HepG2 (cell line): ENCODE results near the gene IFITM5. TPM values are rescaled to one million over a fixed set of nuclear protein-coding genes. Genes with fewer than 3 reads are reported as not detected.
"Not testable (repeated sequence)": the region's sequence is repeated elsewhere in the genome, so short reads cannot be mapped to it uniquely, and the experiment has no call there.

Experiments
- ATAC-seq: fragments of 200-7000 bp; cut with Tn5 transposase; 3 replicates; pipeline ENCODE4 v1.9.1; 2020; ENCODE audit warnings: mild to moderate bottlenecking, moderate library complexity
- BruUV-seq: library from RNA; stranded (reverse); fragments of 400-500 nt; replicated peaks from 2 replicates; lab custom pipeline; 2021; lab: Mats Ljungman, UMichigan
- CTCF ChIA-PET: fragments of 300-600 bp; formaldehyde crosslinking; extraction: SDS; loops from one replicate; lab custom pipeline; 2021; ENCODE audit warnings: low total read pairs, inconsistent platforms, low intra/inter-chr PET ratio; lab: Yijun Ruan, JAX
- POLR2A ChIA-PET: fragments of 350-600 bp; sonication (Branson Sonifier 250); formaldehyde crosslinking; loops from one replicate; lab custom pipeline; 2020; ENCODE audit warnings: antibody characterized with exemption, inconsistent platforms; lab: Yijun Ruan, JAX
- DNase-seq: peaks from one replicate; pipeline ENCODE4 v3.0.0-alpha.2; 2015; ENCODE audit warnings: low spot score
- FAIRE-seq: peaks from 3 replicates; lab custom pipeline; 2011; peaks lifted over from hg19 to GRCh38; lab: Jason Lieb, UNC
- H2AFZ ChIP-seq: one replicate; pipeline ENCODE4 v1.6.1; 2011; ENCODE audit warnings: low read length, inconsistent platforms
- H3K27ac ChIP-seq: fragments of 300-600 bp; 3 replicates; pipeline ENCODE4 v1.8.0; 2011; ENCODE audit warnings: mixed run types, mild to moderate bottlenecking, mixed read lengths, low read length, inconsistent platforms; ENCODE audit not compliant: insufficient read depth; ENCODE audit errors: extremely low read length
- H3K27me3 ChIP-seq, 2 experiments: fragments of 200-600 bp in 1 of 2; 2 replicates in 1 of 2; 3 replicates in 1 of 2; pipeline versions ENCODE4 v1.6.0 to v1.8.0; 2011; ENCODE audit warnings: low read length in 2 of 2, mild to moderate bottlenecking in 2 of 2, moderate library complexity in 2 of 2, inconsistent platforms in 1 of 2; ENCODE audit not compliant: insufficient read depth in 2 of 2, control insufficient read depth in 1 of 2
- H3K36me3 ChIP-seq, 2 experiments: fragments of 200-600 bp in 1 of 2; replicated peaks in 1 of 2; 2 replicates in 1 of 2; 3 replicates in 1 of 2; pipeline versions ENCODE4 v1.5.1 to v1.8.0; 2011; ENCODE audit warnings: low read length in 2 of 2, inconsistent platforms in 1 of 2; ENCODE audit not compliant: insufficient read depth in 2 of 2, control insufficient read depth in 1 of 2
- H3K4me1 ChIP-seq: 2 replicates; pipeline ENCODE4 v1.5.1; 2012; ENCODE audit warnings: low read length, inconsistent platforms; ENCODE audit not compliant: insufficient read depth
- H3K4me2 ChIP-seq: 2 replicates; pipeline ENCODE4 v1.6.0; 2011; ENCODE audit warnings: low read depth, low read length, inconsistent platforms
- H3K4me3 ChIP-seq, 3 experiments: fragments of 200-600 bp in 1 of 3; sonication (generic), shearing (Covaris generic) in 1 of 3; replicated peaks in 1 of 3; 2 replicates each; pipeline ENCODE4 v1.5.1; 2011 to 2016; ENCODE audit warnings: low read length in 3 of 3, inconsistent platforms in 2 of 3, low read depth in 2 of 3, mild to moderate bottlenecking in 2 of 3, control low read depth in 1 of 3, mixed read lengths in 1 of 3; ENCODE audit not compliant: insufficient read depth in 1 of 3
- H3K79me2 ChIP-seq: one replicate; pipeline ENCODE4 v1.6.1; 2011; ENCODE audit warnings: low read length, inconsistent platforms; ENCODE audit not compliant: insufficient read depth
- H3K9ac ChIP-seq: 2 replicates; pipeline ENCODE4 v1.6.0; 2011; ENCODE audit warnings: mild to moderate bottlenecking, low read depth, low read length, inconsistent platforms; ENCODE audit not compliant: insufficient read depth
- H3K9me3 ChIP-seq: 2 replicates; pipeline ENCODE4 v1.5.1; 2012; ENCODE audit warnings: mild to moderate bottlenecking, low read length
- H4K20me1 ChIP-seq: 2 replicates; pipeline ENCODE4 v1.6.0; 2011; ENCODE audit warnings: inconsistent platforms, mild to moderate bottlenecking, low read length, moderate library complexity; ENCODE audit not compliant: insufficient read depth
- HIC2 ChIP-seq: sonication (generic); formaldehyde crosslinking; IDR thresholded peaks from 2 replicates; pipeline ENCODE4 v1.9.0; 2022; ENCODE audit warnings: low read depth, missing genetic modification reagents
- KDM2A ChIP-seq: sonication (generic); formaldehyde crosslinking; IDR thresholded peaks from 2 replicates; pipeline ENCODE4 v1.4.0; 2020; ENCODE audit warnings: low read depth, missing genetic modification reagents, borderline replicate concordance
- MED1 ChIP-seq: sonication (generic); formaldehyde crosslinking; IDR thresholded peaks from 2 replicates; pipeline ENCODE4 v1.4.0; 2020; ENCODE audit warnings: missing genetic modification reagents
- PATZ1 ChIP-seq: sonication (generic); formaldehyde crosslinking; IDR thresholded peaks from 2 replicates; pipeline ENCODE4 v1.4.0; 2020; ENCODE audit warnings: missing genetic modification reagents
- TBX2 ChIP-seq: sonication (generic); formaldehyde crosslinking; IDR thresholded peaks from 2 replicates; pipeline ENCODE4 v1.5.0; 2020; ENCODE audit warnings: missing genetic modification reagents, mild to moderate bottlenecking, borderline replicate concordance
- ZNF296 ChIP-seq: sonication (generic); formaldehyde crosslinking; conservative IDR thresholded peaks from 2 replicates; pipeline ENCODE4 v1.5.0; 2020; ENCODE audit warnings: mild to moderate bottlenecking, missing genetic modification reagents
- ZNF687 ChIP-seq: sonication (generic); formaldehyde crosslinking; IDR thresholded peaks from 2 replicates; pipeline ENCODE4 v1.5.1; 2020; ENCODE audit warnings: mild to moderate bottlenecking, missing genetic modification reagents, moderate library complexity
- ZSCAN21 ChIP-seq: sonication (generic); formaldehyde crosslinking; IDR thresholded peaks from 2 replicates; pipeline ENCODE4 v1.8.0; 2022; ENCODE audit warnings: mild to moderate bottlenecking, missing genetic modification reagents, moderate library complexity, borderline replicate concordance
- ZXDC ChIP-seq: sonication (generic); formaldehyde crosslinking; IDR thresholded peaks from 2 replicates; pipeline ENCODE4 v1.5.0; 2020; ENCODE audit warnings: mild to moderate bottlenecking, missing genetic modification reagents
- WGBS: methylation state at CpG from one replicate; pipeline ENCODE4 v1.1.6; 2017; ENCODE audit warnings: low lambda C conversion rate; 5-methylcytosine and 5-hydroxymethylcytosine counted together
- in situ Hi-C: cut with HindIII; loops from 2 replicates; pipeline ENCODE4 v1.10.0; 2017; ENCODE audit warnings: low pct_unique_long_range_greater_than_20kb; ENCODE audit not compliant: extremely low pct_ligation_motif_present
- intact Hi-C: fragments of 100-400 bp; cut with micrococcal nuclease; formaldehyde crosslinking; loops from one replicate; pipeline ENCODE4 v1.10.0; 2022; ENCODE audit not compliant: unreplicated experiment
- polyA plus RNA-seq, 8 experiments: library from polyadenylated mRNA; depleted of rRNA in 3 of 8; stranded (reverse) in 7 of 8; unstranded in 1 of 8; fragments of >200 nt; fragmentation: Illumina TruSeq in 4 of 8; extraction: Trizol in 4 of 8; gene quantifications; 2 replicates each; pipeline versions ENCODE4 v1.2.1 to v1.2.3, GENCODE V29; 2011 to 2016; ENCODE audit warnings: low read depth in 4 of 8, missing spikeins in 1 of 8, mixed read lengths in 1 of 8; ENCODE audit not compliant: insufficient read depth in 1 of 8
- total RNA-seq, 5 experiments: library from RNA; depleted of rRNA; stranded (reverse); fragments of >200 nt; fragmentation: Illumina TruSeq; extraction: Trizol; gene quantifications; 2 replicates each; pipeline ENCODE4 v1.2.3, GENCODE V29; 2016; ENCODE audit warnings: low read depth in 1 of 5

Gene IFITM5
- total and polyA plus RNA-seq, 2 of the 13 experiments (the other 11 are each of a cell fraction or from before 2014, with no cell fraction given), result not detected

- Histone ChIP-seq H3K4me1 (peaks cover 45% of the 10 kb centered on the region), H3K4me2 (peak overlapping the region; percentile 81), H3K9ac (peak overlapping the region; percentile 77), H3K4me3 (peak overlapping the region; percentile 45 to 85 (median 83)), H3K27ac (peak overlapping the region; percentile 31)
- H2AFZ ChIP-seq, CTCF ChIA-PET, in situ Hi-C loops, DNase-seq, H4K20me1 ChIP-seq, H3K27me3 ChIP-seq, H3K9me3 ChIP-seq, intact Hi-C loops, H3K36me3 ChIP-seq, FAIRE-seq, H3K79me2 ChIP-seq, BruUV-seq: not testable (repeated sequence)
- POLR2A ChIA-PET, result interaction anchor here (1.1 to 1.9 kb wide), 4 partner anchors 10 to 36 kb away, joined by 4 to 11 read pairs (median 6); partner anchors contain the start of gene IFITM2
- ATAC-seq, result peak; percentile 65
- 5% methylated on average over 9 of the region's 29 CpGs for WGBS
- TF ChIP-seq ZXDC (CRISPR knock-in tag), result 0 out of 2 replicates have a peak, but pooled peaks have one; percentile 37
- TF ChIP-seq ZSCAN21 (CRISPR knock-in tag), result 0 out of 2 replicates have a peak, but pooled peaks have one; percentile 15
- 0 out of 2 replicates have a peak, but pooled peaks have one; percentile 32 for TF ChIP-seq TBX2
- TF ChIP-seq KDM2A (CRISPR knock-in tag), result peak; percentile 71; the same call in 1 of the 2 replicates
- TF ChIP-seq ZNF687, result peak; percentile 80
- TF ChIP-seq MED1 (CRISPR knock-in tag), result peak; percentile 22; the same call in 1 of the 2 replicates
- peak; percentile 42; the same call in 1 of the 2 replicates for TF ChIP-seq ZNF296
- peak; percentile 37 for TF ChIP-seq PATZ1 (CRISPR knock-in tag)
- 0 out of 2 replicates have a peak, but pooled peaks have one; percentile 31 for TF ChIP-seq HIC2 (CRISPR knock-in tag)
Observed at GRCh38 chr11:319121-319887, 20.0 kb upstream of the IFITM5 start.
